Stimulated activated CD4-positive, alpha-beta T cell treated with anti-CD3 and anti-CD28 coated beads, Interleukin-15, amount 100 ng/mL, for 24 hours (primary cell): ENCODE results near the gene SNHG17.
"Not testable (repeated sequence)": the region's sequence is repeated elsewhere in the genome, so short reads cannot be mapped to it uniquely, and the experiment has no call there.

ENCODE experiments used
- DNase-seq: peaks from one replicate; pipeline ENCODE4 v3.0.0-alpha.2; 2020

The SNHG17 gene

DNA sequence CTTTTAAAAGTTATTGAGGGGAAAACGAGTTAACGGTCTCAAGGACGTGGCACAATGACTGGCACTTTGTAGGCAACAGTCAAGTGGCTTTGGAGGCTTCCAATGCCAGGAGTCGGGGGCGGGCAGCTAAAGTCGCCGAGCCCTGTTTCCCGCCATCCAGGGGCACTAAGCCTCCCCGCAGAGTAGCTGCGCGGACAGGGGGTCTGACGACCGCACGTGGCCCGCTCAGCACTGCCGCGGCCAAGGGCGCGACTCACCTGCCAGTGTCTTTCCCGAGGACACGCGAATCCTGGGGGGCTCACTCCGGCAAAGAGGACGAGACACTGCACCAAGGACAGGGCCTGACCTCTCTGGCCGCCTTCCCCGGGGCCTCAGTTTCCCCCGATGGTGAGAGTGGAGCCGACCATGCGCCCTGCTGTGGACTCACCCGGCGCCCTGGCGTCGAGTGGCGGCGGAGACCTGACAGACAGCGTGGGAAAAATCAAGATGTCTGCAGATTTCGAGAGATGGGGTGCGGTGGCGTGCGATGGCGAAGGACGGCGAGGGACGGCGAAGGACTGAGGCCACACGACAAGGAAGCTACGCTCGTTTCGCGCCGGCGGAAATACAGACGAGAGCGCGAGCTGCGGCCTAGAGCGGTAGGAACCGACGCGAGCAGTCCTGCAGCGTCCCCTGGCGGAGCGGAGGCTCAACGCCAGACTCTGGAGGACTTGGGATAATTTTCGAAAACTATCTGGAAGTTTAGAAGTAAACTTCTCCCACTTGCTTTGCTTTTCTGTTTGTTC lies at the start of gene SNHG17:
Gene SNHG17 (minus strand): TSS at position 559 of the 785 bp plus-strand sequence.
- DNase-seq = peak; percentile 90

DNA sequence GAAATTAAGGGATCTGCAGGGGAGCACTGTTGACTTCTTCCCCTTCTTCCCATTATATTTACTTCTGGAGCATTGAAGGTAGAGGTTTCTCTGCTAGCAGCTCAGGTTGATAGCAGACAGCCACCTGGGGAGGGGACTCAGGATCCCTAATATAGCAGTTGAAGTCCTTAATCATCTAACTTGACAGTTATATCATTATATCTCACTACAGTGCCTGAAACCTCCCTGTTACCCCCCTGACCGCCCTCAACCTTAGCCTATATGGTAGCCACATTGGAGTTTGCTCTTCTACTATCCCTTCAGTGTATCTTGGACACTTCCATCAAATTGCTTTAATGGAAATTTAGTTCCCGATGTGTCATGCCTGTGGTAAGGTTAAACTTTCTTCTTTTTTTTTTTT lies 44.5 kb upstream of the SNHG17 start:
- DNase-seq = no peak

DNA sequence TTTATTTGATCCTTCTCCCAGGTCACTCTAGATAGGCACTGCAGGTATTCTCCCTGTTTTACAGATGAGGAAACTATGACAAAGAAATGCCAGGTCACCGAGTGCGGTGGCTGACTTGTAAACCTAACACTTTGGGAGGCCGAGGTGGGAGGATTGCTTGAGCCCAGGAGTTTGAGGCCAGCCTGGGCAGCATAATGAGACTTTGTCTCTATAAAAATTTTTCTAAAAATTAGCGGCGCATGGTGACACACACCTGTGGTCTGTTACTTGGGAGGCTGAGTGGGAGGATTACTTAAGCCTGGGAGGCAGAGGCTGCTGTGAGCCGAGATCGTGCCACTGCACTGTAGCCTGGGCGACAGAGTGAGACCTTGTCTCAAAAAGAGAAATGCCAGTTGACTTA lies 42.6 kb upstream of the SNHG17 start:
- no peak for DNase-seq

DNA sequence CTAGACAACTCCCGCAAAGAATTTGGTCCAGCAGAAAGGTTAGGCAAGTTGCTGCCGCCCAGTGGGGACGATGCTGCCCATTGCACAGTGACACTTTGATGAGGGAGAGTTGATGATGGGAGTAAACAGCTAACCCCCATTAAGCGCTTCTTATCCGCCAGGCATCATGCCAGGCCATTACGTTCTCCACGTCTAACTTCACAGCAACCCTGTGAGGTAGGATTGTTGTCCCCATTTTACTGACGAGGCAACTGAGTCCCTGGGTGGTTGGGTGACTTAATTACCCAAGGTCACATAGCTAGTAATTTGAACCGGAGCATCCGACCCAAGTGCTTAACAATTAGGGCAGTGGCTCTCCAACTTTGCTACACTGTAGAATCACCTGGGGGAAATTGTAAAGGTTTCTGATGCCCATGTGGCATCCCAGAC lies 38.3 kb upstream of the SNHG17 start:
- DNase-seq = no peak

DNA sequence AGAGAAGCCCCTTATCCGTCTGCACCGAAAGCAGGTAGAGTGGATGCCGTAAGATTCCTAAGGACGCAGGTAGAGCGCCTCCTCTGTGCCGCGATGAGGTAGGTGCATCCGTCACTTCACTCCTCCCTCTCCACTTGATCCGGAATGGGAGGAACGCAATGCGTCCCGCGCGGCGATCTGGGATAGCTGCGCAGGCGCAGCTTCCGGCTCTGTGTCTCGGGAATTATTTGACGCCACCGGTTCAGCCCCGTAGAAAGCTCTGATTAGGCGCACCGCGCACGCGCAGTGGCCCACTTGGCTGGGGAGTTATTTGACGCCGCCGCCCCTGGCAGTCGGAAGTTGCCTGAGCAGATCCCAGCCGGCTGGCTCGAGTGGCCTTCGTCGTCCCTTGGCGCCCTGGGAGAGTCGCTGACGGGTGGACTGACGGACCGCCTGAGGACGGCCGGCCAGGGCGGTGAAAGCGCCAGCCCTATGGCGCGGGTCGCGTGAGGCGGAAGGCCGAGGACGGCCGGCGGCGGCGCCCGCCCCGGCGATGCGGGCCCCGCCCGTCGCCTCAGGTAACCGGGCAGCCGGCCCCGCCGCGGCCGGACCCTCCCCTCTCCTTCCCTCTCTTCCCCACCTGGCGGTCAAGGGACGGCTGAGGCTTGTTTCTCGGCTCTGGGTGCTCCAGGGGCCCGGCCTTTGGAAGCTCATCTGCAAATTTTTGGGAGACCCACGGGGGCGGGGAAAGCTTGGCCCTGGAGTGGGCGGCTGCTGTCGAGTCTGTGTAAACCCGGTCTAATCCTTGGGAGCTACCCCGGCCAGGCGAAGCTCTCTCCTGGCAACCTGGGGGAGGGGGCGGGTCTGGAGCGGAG lies 37.6 kb upstream of the SNHG17 start, which contains the start of gene RALGAPB:
Gene RALGAPB (plus strand): TSS at position 331 of the 854 bp plus-strand sequence. CDS start 15,590 bp downstream, outside the sequence.
- peak; percentile 98 for DNase-seq

DNA sequence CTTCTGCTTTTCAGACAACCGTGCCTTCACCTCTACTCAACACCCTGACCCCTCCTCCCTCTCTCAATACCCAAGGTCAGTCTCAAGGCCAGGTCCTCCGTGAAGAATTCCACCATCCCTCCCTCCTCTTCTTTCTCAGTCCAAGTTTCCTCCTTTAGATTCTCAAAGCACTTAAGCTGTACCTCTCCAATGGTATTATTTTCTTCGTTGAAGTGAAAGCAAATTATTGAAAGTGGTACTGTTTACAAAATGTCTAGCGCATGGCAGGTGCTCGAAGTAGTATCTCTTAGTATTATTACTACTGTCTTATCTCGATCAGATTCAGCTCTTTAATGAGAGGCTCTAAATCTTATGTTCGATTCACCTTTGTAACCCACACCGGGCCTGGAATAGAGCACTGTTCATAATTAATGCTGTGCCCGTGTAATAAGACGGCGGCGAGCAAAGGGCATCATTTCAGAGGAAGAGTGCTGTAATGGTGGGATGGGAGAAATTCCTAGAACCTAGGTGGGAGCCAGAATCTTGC lies 36.9 kb upstream of the SNHG17 start:
- DNase-seq = no peak

DNA sequence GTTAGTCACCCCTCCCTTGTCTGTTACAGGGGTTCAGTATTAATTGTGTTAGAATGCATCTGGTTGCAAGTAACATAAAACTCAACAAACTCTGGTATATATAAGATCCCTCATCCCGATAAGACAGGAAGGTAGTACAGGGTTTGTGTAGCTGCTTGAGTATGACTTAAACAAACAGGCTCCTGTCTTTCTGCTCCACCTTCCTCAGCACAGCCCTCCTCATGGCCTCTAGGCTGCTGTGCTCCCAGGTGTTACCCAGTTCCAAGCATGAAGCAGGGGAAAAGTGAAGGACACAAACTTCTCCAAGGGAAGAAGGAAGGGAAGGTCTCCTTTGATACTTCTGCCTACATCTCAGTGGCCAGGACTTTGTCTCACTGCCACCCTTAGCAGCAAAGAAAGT lies 36.1 kb upstream of the SNHG17 start:
- DNase-seq = no peak

DNA sequence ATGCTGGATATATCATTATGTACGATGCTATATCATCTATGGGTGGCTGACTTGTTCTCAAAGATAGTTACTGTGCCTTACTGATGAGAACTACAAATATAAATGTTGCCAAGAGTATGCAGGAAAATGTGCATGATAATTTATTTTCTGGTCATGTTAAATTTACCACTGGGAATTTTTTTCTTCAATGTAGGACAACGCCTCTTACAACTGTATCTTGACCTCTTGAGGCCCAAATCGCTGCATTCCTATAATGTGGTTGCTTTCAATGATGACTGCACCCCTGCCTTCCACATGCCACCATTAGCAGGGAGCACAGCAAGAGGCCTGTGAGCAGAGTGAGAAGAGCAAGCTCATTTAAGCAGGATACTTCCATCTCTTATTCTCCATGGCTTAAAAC lies 31.9 kb upstream of the SNHG17 start:
- no peak for DNase-seq

DNA sequence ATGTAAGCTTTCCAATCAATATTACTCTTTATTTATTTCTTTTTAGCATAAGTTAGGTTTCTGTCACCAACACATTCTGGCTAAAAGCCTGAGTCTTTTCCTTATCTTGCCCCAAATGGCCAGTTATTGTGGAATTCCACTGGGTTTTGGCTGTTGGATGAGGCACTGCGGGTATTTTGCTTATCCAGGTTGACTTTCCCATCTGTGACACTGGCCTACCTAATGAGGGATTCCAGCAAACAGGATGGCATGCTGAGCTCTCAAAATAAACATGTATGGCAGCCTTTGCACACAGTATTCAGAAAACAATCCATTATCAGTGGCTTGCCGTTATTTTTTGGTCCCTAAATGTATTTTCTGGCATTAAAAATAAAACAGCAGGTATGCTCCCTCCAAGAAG lies 31.0 kb upstream of the SNHG17 start:
- no peak for DNase-seq

DNA sequence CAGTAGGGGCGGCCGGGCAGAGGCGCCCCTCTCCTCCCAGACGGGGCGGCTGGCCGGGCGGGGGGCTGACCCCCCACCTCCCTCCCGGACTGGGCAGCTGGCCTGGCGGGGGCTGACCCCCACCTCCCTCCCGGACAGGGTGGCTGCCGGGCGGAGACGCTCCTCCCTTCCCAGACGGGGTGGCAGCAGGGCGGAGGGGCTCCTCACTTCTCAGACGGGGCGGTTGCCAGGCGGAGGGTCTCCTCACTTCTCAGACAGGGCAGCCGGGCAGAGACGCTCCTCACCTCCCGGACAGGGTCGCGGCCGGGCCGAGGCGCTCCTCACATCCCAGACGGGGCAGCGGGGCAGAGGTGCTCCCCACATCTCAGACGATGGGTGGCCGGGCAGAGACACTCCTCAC lies 26.4 kb upstream of the SNHG17 start:
- not testable (repeated sequence) for DNase-seq

DNA sequence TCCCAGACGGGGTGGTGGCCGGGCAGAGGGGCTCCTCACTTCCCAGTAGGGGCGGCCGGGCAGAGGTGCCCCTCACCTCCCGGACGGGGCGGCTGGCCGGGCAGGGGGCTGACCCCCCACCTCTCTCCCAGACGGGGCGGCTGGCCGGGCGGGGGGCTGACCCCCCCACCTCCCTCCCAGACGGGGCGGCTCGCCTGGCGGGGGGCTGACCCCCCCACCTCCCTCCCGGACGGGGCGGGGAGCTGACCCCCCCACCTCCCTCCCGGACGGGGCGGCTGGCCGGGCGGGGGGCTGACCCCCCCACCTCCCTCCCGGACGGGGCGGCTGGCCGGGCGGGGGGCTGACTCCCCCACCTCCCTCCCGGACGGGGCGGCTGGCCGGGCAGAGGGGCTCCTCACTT lies 26.0 kb upstream of the SNHG17 start:
- DNase-seq = not testable (repeated sequence)

DNA sequence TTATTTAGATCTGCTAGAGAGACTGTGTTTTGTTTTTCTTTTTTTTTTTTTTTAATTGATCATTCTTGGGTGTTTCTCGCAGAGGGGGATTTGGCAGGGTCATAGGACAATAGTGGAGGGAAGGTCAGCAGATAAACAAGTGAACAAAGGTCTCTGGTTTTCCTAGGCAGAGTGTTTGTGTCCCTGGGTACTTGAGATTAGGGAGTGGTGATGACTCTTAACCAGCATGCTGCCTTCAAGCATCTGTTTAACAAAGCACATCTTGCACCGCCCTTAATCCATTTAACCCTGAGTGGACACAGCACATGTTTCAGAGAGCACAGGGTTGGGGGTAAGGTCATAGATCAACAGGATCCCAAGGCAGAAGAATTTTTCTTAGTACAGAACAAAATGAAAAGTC lies 25.5 kb upstream of the SNHG17 start:
- DNase-seq = not testable (repeated sequence)

DNA sequence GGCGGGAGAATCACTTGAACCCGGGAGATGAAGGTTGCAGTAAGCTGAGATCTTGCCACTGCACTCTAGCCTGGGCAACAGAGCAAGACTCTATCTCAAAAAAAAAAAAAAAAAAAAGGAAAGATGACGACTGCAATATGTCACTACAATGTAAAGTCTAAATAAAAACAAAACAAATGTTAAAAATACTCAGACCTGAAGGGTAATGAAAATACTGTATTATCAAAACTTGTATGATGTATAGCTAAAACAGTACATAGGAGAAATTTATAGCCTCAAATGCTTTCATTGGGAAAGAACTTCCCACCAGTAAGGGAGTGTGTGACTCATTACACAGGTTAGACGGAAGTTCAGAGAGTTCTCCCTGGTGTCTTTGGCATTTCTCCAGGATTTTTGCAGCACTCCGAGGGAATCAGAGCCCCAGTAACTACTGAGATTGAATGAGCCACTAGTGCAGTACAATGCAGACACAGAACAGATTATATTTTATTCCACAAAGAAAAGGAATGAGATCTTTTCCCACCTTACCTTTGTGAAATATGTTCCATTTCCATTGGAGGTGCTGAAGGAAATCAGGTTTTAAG lies 25.0 kb upstream of the SNHG17 start:
- DNase-seq = no peak

DNA sequence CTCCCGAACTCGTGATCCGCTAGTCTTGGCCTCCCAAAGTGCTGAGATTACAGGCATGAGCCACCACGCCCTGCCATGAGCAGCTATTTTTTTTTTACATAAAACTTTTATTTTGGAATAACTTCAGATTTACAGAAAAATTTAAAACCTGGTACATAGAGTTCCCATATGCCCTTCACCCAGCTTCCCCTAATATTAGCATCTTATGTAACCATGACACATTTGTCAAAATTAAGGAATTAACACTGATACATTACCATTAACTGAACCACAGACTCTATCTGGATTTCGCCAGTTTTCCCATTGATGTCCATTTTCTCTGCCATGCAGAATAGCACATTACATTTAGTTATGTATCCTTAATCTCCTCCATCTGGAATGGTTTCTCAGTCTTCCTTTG lies 23.2 kb upstream of the SNHG17 start:
- no peak for DNase-seq

DNA sequence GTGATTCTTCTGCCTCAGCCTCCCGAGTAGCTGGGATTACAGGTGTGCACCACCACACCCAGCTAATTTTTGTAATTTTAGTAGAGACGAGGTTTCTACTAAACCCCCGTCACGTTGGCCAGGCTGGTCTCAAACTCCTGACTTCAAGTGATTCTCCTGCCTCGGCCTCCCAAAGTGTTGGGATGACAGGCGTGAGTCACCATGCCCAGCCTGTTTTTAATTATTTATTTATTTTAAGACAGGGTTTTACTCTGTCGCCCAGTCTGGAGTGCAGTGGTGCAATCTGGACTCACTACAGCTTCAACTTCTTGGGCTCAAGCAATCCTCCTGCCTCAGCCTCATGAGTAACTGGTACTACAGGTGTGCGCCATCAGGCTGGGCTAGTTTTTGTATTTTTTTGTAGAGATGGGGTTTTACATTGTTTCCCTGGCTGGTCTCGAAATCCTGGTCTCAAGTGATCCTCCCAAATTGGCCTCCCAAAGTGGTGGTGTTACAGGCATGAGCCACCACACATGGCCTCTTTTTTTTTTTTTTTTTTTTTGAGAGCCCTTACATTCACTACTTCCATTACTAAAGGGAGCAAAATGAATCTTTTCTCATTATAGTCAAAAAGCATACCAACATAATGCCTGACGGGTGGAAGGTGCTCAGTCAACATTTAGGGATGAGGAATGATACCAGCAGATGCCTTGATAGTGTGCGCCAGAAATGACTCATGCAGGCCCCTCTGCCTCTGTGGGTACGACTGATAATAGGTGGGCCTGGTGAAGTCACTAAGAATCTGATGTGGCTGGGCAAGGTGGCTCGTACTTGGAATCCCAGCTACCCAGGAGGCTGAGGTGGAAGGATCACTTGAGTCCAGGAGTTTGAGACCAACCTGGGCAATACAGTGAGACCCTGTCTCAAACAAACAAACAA lies 19.7 kb upstream of the SNHG17 start:
- no peak for DNase-seq

DNA sequence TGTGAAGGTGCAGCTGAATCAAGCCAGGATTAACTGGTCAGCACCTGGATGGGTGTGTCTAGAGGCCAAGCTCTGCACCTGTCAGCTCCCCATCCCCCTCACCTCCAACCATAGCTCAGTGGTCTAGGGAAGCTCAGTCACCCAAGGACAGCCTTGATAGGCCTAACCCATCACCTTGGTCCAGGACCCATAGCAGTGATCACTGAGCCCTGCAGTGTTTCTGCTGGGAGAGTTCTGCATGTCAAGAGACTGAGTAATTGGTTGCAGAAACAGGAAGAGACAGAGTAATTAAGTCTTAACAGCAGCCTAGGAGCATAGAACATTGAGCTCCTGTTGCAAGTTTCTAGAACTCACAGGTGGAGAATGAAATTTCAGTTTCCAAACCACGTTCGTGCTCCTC lies 18.8 kb upstream of the SNHG17 start:
- no peak for DNase-seq

DNA sequence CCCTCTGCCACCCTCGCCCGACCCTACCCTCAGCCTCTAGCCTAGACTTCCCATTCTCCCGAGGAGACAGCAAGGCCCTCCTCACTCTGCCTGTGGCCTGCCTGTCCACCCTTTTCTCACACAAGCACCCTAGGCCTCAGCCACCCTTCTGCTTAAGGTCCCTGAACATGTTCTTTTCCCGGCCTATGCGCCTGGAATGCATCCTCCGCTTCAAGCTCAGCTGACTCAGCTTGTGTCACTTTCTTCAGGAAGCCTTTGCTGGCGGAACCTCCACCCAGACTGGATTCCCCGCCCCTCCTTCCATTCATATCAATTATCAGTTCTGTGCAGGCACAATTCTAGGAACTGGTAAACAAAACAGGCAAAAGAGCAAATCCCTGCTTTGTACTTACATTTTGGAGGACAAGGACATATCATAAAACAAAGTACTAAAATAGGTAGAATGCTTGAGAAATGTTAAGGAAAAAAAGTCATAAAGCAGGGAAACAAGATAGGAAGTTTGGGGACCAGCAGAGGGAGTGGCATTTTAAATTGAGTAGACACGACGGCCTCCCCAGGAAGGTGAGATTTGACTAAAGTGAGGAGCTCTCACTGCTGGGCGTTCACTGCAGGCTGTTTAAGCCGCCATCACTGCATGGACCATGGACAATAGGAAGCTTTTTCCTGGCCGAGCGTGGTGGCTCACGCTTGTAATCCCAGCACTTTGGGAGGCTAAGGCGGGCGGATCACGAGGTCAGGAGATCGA lies 17.9 kb upstream of the SNHG17 start:
- no peak for DNase-seq

DNA sequence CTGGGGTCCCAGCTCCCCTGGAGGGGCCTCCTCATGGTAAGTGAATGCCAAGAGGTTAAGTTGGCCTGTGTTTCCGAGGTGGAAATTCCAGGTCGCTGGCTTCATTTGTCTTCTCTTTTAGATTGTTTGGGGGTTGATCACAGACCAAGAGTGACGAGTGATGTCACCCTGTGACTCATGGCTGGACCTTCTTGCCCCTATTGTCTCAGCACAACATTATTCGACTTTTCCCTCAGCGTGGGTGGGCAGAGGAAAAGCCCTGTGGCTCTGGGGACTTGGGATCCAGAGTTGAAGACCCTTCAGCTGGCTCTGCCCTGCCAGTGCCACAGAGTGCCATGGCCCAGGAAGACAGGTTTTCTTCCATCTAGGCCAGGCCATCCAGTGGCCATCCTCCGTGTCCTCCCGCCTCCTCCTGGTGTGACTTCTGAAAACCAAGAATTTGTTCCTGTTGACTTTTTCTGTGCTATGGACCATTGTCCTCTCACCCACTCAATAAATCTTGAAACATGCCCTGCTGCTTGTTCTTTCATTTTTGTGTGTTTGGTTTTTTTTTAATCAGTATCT lies 15.4 kb upstream of the SNHG17 start:
- DNase-seq = no peak

DNA sequence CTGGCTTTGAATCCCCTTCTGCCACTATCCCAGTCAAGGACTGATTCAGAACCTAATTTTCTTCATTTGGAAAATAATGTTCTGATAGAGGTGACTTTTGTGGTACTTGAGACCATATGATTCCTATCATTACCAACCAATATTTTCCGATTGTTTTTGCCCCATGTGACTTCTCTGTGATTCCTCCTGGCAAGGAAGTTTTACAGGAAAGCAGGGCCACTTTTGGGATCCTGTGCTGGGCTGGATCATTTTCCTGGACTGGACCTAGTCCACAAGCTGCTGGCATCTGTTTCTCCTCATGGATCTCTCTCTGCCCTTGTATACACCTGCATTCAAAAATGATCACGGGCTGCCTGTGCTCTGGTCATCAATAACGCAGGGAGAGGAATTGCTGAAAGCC lies 13.9 kb upstream of the SNHG17 start:
- no peak for DNase-seq

DNA sequence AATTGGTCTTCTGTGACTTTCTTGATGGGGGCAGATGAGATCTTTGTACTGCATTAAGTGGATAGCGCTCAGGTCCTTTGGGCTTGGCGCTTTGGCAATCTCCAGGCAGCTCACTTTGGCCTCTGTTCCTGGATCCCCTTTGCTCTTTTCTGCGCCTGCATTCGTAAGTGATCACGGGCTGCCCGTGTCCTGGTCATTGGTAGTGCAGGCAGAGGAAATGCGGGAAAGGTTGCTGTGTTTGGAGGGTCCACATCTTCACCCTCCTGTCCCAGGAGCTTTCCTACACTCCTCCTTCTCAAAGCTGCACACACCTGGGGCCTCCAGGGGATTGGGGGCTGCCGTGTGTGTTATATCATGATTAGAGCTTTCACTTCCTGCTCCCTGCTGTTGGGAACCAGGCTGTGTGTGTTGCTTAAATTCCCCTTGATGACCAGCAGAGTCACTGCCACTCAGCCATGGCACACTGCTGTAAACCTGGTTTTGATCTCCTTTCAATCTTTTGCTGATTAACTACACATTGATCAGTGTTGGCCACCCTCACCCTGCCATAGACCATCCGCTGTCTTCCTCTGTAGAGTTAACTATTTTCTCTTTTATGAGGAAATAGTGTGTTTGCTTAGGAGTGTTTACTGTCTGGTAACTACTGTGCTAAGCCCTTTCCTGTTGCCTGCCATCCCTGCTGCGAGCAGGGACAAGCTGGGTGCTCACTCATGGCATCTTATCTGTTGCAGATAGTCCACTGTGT lies 13.0 kb upstream of the SNHG17 start:
- no peak for DNase-seq
